HG03196 (cell line): ENCODE measurements around the gene MUC5B.

Experiments
- ATAC-seq: cut with Tn5 transposase; IDR thresholded peaks from one replicate; pipeline ENCODE4 v1.9.1; 2021; ENCODE audit not compliant: unreplicated experiment

The MUC5B gene

GRCh38 chr11:1278766-1279673, 56.2 kb downstream of the MUC5B start:
- no peak for ATAC-seq

DNA sequence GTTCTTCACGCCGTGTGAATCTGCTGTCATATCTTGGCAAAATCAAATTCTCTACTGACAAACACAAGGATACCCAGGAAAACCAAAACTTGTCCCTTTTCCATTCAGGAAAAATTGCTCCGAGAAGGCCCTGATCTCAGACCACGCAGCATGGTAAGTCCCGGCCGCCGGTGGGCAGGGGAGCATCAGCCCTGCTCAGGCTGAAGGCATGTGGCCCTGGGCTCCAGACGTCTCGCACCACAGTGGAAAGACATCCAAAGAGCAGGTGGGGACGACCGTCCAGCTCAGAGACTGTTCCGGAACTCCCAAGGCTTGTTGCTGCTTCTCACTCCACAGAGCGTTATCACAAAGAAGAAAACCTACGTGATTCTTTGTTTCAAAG, 56.8 kb downstream of the MUC5B start:
- ATAC-seq, result no peak

- no peak for ATAC-seq
These were observed 57.5 kb downstream of the MUC5B start for GRCh38 chr11:1280116-1281035.

- no peak for ATAC-seq
These were observed 58.6 kb downstream of the MUC5B start for GRCh38 chr11:1281326-1281973.

- ATAC-seq, result no peak
These were observed 59.1 kb downstream of the MUC5B start for GRCh38 chr11:1281974-1282365.

- no peak for ATAC-seq
These were observed 60.2 kb downstream of the MUC5B start for GRCh38 chr11:1283091-1283511.

- ATAC-seq, result no peak
These were observed 61.0 kb downstream of the MUC5B start for GRCh38 chr11:1283906-1284305.

GRCh38 chr11:1285316-1285744, 62.5 kb downstream of the MUC5B start:
- no peak for ATAC-seq

DNA sequence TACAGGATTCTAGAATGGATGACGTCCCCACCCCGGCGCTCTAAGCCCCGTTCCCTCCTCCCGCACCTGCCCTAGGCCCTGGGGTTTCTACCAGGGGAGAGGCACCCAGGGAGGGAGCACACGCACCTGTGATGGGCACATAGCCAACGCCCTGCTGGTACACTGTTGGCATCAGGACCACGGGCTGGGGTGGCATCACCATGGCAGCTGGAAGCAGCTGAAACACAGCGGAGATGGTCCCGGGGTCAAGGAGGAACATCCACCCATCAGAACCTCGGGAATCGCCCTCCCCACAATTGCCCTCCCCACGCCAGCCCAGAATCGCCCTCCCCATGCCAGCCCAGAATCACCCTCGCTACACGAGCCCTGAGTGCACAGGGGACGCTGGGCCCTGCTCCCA, 63.0 kb downstream of the MUC5B start:
- no peak for ATAC-seq

DNA sequence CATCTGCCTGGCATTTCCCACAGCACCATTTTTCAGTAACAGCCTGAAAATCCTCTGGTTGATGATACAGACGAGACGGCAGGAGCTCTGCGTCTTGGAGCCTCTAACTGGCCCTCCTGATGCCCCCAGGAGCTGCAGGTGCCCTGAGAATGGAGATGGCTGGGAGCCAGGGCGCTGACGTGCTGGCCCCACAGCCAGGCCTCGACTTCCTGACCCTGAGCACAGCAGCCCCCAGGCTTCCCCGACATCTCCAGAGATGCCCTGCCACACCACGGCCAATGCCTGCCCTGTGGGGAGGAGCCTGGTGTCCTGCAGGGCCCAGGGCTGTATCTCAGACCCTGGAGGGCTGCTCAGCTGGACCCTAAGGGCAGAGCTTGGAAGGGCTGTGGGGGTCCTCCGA, 65.1 kb downstream of the MUC5B start:
- ATAC-seq, result no peak

DNA sequence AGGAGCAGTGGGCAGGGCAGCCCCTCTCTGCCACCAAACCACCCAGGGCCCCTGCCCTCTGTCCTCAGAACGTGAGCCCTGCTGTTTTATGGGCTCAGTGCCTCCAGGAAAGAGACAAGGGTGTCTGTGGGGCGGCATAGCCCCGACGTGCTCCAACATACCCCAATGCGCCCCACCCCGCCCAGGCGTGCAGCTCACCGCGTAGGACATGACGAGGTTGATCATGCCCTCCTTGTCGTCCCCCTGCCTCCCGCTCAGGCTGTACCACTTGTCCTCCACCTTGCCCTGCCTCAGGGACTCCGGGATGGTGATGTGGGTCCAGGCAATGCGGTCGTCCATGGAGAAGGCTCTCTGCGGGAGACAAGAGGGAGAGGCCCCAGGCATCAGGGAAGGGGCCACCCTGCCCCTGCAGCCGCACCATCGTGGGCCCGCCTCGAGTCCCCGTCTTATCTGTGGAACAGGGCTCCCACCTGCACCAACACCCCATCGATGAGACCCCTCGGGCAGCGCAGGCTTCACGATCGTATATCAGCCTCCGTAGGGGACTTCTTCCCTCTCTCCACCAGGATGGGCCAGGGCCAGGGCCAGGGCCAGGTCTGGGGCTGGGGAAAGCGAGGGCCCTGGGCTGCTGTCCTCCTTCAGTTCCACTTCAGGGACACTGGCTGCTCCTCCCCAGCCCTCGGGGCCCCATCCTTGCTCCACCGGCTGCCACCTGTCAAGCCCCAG, 65.7 kb downstream of the MUC5B start:
- ATAC-seq, result no peak

DNA sequence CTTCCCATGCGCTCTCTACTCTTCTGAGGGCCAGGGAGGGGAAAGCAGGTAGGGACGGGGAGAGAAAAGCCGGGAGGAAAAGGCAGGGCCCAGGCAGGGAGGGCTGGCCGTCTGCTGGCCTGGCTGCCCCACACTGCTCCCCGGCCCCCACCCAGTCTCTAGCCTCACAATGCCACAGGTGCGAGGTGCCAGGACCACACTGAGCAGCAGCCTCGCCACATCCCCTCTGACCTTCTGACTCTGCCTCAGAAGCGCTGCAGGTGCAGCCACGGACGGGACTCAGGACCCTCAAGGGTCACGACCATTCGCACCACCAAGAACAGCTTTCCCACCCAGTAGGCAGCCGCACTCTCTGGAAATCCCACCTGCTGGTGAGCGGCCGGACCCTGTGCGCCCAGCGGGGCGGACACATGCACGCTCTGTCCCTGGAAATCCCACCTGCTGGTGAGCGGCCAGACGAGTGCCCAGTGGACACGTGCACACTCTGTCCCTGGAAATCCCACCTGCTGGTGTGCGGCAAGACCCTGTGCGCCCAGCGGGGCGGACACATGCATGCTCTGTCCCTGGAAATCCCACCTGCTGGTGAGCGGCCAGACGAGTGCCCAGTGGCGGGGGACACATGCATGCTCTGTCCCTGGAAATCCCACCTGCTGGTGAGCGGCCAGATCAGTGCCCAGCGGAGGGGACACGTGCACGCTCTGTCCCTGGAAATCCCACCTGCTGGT, 66.5 kb downstream of the MUC5B start:
- ATAC-seq, result no peak

DNA sequence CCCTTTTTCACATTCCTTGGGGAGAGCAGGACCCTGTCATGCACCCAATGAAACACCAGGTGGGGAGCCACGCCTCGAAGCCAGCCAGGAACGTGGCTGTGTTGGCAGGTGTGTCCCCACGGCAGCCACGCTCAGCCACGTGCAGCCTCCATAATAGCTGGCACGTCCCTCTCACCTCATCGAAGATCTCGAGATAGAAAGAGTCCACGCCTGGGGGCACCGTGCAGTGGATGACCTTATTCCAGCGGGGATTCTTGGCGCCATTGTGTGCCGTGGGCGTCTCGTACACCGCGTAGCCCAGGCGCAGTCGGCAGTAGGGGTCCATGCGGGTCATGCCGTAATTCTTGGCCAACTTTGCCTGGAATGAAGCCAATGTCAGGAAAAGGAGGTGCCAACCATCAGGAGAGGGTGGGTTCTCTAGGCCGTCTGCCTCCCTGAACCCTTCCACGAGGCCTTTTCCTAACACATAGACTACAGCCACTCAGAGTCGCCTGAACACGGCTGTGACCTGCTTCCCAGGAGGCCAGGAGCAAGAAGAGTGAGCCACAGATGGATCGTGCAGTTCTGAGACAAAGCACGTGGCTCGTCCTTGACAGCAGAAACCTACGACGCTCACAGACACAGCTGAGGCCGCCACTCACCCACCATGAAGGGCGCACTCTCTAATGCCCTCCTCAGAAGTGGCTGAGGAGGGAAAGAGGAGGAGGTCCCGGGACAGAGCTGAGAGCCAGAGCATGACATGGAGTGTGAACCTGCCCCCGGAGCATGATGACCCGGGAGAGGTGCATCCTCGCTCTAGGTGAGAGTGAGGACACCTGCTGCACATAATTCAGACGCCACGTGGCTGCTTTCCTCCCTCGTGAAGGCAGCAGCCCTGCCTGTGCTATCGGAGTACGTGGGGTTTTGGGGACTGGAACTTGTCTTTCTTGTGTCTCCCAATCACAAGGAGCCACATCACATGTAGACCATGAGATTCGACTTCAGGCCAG, 67.5 kb downstream of the MUC5B start:
- no peak for ATAC-seq

- ATAC-seq, result no peak
These were observed 68.6 kb downstream of the MUC5B start for GRCh38 chr11:1291295-1292017.

GRCh38 chr11:1292018-1292643, 69.3 kb downstream of the MUC5B start:
- ATAC-seq, result no peak

DNA sequence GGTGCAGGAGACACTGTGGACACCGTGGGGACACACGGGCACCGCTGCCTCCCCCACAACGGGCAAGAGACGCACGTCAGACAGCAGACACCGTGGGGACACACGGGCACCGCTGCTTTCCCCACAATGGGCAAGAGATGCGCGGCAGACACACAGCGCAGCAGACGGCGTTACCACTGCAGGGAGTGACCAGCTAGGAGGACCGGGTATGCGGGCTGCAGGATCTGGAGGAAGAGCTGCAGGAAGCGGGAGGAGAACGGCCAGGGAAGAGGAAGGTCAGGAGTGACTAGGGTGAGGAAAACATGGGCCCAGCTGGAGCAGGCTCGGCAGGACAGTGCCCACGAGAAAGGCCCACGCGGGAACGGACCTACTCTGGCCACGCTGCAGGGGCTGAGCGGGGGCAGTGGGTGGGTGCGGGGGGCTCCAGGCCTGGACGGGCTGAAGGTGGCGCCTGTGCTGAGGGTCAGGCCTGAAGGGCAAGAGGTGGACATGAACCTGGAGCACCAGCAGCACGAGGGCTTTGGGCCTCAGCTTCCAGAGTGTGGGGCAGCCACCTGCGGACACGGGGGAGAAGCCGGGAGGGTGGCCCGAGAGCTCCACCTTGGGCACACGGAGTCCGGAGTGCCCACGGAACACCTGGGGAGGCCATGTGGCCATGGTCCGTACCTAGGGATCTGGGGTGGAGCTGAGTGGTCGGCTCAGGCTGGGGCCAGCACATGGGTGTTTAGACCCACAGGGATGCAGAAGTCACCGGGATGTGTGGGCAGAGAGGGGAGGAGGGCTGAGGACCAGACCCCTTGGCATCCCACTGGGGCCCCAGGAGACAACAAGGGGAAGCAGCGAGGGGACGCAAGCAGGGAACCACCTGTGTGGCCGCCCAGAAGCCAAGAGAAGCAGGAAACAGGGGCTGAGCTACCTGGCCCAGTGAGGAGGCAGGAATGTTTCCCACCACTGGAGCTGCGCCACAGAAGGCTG, 70.1 kb downstream of the MUC5B start:
- no peak for ATAC-seq

GRCh38 chr11:1293619-1294015, 70.8 kb downstream of the MUC5B start:
- no peak for ATAC-seq
